ENCODE measurements around the gene TEC.
"Not testable (repeated sequence)": the region's sequence is repeated elsewhere in the genome, so short reads cannot be mapped to it uniquely, and the experiment has no call there.

Gene TEC

DNA sequence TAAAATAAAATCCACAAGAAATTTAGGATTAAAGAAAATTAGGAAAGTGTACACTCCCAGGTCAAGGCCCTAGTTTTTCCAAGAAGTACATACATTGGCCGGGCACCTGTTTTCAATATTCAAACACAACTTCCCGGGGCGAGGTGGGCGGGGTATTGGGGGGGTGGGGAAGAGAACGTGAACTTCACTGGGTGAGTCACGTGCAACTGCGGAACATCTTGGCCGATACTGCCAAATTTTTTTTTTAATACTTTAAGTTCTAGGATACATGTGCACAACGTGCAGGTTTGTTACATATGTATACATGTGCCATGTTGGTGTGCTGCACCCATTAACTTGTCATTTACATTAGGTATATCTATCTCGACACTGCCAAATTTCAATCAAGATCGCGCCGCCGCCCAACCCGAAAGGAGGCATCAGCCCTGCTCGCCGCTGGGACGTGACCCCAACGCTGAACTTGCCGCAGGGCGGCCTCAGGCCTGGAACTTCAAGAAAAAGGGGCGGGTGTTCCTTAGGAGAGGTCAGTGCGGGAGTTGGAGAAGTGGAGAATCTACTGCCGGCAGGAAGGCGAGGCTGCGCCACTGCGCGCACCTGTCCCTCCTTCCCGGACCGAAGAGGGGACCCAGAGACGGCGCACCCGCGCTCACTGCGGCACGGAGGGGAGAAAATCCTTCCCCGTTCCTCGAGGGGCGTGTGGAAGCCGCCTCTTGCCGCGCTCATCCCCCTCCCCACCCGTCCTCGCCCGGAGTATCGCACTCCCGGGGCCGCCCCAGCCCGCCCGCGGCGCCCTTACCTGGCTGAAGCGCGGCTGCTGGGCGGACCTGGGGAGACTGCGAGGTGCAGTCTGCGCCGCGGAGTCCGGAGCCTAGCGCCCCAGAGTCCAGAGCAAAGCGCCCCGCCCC is at the start of gene TEC:
TEC (minus strand) TSS at position 883 of the 905 bp plus-strand sequence. CDS start 41,224 bp downstream, outside the sequence.
- no peak for DNase-seq (ENCODE audit: low read depth)

DNA sequence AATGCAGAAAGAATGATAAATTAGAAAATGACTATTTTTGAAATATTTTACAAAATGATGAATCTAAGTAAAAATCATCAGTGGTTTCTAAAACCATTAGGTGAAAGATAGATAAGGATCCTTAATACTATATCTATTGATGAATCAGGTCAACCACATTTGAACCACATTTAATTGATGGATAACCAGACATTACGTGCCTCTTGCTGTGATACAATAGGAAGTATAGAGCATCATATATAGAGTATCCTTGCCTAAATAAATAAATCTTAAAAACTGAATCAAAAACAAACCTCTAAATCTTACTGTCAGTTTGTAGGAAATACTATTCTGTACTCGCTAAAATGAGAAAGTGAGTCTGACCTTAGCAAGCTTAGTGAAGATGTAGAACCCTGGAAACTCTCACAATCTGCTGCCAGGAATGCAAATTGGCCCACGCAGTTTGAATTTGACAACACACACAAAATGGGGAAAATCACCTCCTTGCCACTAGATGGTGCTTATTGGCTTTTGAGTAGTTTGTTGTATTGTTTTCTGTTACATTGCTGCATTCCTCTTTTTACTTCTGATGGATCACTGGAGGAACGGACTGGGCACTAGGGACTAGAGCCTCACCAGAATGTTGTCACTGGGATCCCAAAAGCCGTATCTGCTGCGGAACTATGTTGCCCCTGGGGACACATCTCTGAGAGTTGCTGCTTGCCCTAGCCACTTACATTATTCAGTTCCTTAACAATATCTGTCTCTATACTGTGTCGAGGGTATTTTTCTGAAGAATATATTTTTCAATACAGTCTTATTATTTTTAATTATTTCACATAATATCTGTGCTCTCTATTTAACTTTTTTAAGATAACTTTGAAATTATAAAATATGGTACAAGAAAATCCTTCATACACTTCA is 46.3 kb upstream of the TEC start:
- no peak for DNase-seq (ENCODE audit: low read depth)

DNA sequence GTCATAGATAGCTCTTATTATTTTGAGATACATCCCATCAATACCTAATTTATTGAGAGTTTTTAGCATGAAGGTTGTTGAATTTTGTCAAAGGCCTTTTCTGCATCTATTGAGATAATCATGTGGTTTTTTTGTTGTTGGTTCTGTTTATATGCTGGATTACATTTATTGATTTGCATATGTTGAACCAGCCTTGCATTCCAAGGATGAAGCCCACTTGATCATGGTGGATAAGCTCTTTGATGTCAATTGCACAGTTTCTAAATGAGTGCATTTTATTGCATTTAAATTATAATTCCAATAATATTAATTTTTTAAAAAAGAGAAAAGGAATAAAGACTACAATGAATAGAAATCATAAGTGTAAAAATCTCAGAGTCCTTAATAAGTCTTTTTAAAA is 45.1 kb upstream of the TEC start:
- DNase-seq (ENCODE audit: low read depth): not testable (repeated sequence)

DNA sequence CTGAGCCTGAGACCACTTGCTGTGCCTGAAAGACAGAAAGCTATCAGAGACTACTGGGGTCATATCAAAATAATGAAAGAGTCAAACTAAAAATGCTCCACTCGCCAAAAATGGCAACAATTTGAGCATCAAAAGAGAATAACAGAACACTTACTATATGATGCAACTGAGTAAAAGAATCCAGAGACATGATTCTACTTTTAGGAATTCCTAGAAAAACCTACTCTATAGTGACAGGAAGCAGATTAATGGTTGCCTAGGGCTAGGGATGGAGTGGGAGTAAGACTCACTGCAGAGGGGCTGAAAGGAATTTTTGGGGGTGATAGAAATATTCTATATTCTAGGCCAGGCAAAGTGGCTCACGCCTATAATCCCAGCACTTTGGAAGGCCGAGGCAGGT is 42.3 kb upstream of the TEC start:
- no peak for DNase-seq (ENCODE audit: low read depth)

DNA sequence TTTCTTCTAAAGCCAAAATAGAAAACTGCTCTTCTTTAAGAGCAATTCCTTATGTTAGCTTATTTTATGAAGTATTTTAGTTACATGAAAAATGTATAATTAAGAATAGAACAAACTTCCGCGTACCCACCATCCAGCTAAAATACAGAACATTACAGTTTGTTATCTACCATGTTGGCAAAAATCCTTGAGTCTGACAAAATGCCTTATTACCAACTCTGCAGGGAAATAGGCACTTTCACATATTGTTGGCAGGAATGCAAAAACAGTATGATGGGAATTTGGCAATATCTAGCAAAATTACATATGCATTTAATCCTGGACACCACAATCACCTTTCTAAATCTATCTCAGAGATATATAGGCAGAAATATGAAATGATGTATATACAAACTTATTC is 39.3 kb upstream of the TEC start:
- no peak for DNase-seq (ENCODE audit: low read depth)

DNA sequence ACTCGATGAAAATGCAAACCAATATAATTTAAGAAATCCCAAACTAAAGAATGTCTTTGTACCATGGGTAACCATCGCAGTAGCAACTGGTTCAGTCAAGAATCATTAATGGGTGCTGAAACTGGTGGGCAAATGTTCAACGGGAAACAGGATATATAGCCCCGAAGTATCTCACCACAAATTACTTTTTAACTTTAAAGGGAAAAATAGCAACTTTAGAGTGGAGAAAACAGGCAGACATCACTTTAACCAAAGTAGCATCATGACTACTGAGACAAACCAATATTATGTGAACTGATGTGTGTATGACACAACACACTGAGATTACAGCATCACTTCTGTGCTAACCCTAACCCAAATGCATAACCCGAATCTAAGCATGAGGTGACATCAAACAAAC is 37.9 kb upstream of the TEC start:
- no peak for DNase-seq (ENCODE audit: low read depth)

DNA sequence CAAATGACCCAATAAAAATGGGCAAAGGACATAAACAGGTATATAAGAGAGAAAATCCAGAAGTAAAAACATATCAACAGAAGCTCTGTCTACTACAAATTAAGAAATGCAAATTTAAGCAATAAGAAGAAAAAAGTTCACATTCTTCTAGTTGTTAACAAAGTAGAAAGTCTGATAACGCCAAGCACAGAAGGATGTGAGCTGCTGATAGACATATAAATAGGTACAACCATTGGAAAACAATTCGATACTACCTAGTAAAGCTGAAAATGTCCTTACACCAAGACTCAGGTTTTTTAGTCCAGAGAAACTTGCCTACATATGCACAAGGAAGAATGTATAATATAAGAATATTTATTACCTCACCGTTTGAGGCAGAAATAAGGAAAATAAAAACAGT is 35.9 kb upstream of the TEC start:
- no peak for DNase-seq (ENCODE audit: low read depth)

DNA sequence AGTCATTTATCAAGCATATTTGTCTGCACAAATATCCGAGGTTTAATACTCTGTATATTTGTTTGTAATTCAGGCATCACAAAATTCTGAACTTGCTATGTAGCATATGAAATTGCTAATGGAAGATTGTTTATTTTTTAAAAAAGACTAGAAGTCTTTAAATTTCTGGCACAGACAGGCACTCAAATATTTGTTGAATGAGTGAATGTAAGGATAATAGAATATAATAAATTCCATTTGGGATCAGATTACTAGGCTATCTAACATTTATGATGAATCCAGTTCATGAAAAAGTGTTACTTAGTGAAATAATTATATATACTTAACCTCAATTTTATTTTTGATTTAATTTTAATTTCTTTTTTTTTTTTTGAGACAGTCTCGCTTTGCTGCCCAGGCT is 30.4 kb upstream of the TEC start:
- DNase-seq (ENCODE audit: low read depth): no peak

DNA sequence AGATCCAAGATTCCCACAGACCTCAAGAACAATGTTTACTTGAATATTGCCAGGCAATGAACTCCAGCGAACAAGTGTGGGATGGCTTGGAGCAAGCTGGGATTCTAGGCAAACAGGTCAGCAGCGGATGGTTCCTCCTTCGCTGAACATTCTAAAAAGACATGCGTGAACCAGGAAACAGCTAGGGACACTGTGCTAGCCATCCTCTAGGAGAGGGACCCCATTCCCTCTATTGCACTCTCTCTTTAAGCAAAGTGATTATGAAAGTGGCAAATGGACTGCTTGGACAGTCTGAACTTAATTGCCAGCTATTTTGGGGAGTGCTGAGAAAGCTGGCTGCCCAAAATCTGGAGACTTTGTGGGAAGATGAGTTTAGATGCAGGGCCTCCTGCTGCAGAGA is 29.9 kb upstream of the TEC start:
- DNase-seq (ENCODE audit: low read depth): no peak

DNA sequence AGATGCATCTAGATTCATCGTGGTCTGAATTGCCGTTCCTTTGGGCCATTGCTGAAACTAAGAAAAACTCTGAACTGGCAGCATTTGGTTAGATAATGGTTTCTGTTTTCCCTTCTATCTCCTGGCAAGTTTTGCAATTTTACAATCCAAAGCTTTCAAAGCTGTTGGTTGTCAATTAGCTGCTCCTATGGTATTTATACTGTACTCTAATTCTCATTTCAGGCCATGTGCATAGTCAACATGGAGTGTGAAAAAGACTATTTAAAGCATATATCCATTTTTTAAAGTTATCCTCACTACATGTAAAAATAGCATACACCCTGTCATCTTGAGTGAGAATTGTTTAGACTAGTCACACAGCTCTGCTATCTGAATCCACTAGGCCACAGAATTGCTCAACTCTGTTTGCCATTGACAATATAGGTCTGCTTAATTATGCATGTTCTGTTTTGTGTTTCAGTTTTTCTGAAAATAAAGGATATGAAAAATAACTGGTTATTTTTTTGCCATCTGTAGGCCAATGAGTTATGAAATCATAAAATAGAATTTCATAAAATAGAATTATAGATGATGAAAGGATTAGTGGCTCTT is 27.7 kb upstream of the TEC start:
- no peak for DNase-seq (ENCODE audit: low read depth)

DNA sequence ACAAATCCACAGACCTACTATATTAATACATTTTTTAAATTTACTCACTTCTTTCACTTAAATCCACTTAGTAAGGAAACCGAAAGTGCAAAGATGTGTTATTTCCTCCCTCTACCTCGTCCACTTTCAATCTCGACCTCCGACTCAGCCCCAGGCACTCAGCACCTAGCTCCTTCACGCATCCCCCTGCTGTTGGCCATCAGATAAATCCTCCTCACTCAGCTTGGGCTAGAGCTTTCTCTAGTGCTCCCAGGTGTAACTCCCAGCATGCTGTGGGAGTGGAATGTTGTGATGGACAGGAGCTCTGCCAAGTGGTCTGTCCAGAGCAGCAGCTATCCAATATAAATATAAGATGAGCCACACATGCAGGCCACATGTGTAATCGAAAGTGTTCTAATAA is 26.7 kb upstream of the TEC start:
- DNase-seq (ENCODE audit: low read depth): no peak

DNA sequence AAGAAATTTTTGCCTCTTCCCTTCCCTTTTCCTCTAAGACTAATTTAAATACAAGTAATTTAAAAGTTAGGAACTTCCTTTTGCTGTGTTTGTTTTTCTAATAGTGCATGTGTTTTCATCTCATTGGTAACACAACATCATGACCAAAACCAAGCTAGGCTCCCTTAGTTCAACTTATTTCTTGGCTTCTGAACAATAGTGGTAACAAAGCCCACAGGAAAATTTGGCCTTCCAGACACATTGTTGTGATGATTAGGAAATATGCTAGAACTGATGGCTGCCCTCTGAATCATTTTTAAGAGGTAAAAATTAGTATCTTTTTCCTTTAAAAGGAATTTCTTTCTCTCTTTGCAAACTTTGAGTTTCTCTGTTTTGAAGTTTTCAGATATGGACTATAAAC is 25.5 kb upstream of the TEC start:
- no peak for DNase-seq (ENCODE audit: low read depth)

DNA sequence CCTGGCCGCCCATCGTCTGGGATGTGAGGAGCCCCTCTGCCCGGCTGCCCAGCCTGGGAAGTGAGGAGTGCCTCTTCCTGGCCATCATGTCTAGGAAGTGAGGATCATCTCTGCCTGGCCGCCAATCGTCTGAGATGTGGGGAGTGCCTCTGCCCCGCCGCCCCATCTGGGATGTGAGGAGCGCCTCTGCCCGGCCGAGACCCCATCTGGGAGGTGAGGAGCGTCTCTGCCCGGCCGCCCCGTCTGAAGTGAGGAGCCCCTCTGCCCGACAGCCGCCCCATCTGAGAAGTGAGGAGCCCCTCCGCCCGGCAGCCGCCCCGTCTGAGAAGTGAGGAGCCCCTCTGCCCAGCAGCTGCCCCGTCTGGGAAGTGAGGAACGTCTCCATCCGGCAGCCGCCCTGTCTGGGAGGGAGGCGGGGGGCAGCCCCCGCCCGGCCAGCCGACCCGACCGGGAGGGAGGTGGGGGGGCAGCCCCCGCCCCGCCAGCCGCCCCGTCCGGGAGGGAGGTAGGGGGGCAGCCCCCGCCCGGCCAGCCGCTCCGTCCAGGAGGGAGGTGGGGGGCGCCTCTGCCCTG is 22.7 kb upstream of the TEC start:
- not testable (repeated sequence) for DNase-seq (ENCODE audit: low read depth)

DNA sequence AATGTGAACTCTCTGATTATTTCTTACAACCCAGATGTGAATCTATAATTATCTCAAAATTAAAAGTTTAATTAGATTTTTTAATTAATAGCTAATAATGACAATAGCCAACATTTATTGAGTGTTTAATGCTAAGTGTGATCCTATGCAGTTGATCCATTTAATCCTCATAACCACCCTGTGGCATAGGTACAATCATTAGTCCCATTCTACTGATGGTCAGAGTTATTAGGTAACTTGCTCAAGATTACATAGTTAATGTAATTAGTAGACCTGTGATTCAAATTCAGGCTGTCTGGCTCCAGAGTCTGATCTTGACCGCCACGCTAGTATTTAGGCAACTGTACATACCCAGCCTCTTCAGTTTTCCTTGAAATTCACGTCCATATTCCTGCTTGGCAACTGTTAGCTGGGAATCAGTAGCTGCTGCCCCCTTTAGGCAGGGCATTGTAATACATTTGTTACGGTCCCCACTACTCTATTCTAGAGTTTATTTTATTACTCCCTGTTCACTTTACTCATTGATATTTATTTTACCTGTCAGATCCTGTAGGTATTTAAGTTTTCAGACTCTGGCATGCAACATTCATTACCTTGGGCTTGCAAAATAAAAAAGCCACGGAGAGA is 20.6 kb upstream of the TEC start:
- DNase-seq (ENCODE audit: low read depth): no peak

DNA sequence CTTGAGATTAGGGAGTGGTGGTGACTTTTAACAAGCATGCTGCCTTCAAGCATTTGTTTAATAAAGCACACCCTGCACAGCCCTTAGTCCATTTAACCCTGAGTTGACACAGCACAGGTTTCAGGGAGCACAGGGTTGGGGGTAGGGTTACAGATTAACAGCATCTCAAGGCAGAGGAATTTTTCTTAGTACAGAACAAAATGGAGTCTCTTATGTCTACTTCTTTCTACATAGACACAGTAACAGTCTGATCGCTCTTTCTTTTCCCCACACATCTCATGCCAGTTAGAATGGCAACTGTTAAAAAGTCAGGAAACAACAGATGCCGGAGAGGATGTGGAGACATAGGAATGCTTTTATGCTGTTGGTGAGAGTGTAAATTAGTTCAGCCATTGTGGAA is 16.4 kb upstream of the TEC start:
- not testable (repeated sequence) for DNase-seq (ENCODE audit: low read depth)

DNA sequence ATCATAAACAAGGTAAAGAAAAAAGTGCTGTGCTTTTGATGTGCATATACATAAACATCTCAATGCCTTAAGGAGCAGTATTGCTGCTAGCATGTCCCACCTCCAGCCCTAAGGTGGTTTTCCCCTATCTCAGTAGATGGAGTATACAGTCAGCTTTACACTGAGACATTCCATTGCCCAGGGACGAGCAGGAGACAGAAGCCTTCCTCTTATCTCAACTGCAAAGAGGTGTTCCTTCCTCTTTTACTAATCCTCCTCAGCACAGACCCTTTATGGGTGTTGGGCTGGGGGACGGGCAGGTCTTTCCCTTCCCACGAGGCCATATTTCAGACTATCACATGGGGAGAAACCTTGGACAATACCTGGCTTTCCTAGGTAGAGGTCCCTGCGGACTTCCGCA is 16.0 kb upstream of the TEC start:
- not testable (repeated sequence) for DNase-seq (ENCODE audit: low read depth)

DNA sequence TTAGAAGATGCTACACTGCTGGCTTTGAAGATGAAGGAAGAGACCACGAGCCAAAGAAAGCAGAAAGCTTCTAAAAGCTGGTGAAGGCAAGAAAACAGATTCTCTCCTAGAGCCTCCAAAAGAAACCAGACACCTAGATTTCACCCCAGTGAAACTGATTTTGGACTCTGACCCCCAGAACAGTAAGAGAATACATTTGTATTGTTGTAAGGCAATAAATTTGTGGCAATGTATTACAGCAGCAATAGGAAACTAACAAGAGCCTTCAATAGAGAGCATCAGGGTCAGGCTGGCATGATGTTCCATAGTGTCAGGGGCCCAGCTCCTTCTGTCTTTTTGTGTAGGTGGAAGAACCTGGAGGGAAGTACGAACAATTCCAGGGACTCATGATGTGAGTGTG is 6.0 kb upstream of the TEC start:
- DNase-seq (ENCODE audit: low read depth): no peak

DNA sequence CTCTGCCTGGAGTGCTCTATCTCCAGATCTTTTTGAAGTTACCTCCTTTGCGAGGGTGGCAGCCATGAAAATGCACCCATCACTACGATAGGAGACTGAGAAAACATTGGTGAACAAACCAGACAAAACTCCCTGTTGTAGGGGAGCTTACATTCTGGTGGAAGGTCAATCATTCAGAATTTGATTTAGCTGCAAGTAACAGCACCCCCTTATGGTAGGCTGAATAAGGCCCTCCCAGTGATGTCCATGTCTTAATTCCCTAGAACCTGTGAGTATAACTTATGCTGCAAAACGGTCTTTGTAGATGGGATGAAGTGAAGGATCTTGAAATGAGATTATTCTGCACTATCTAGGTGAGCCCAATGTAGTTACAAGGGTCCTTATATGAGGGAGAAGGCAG is 5.6 kb upstream of the TEC start:
- no peak for DNase-seq (ENCODE audit: low read depth)

DNA sequence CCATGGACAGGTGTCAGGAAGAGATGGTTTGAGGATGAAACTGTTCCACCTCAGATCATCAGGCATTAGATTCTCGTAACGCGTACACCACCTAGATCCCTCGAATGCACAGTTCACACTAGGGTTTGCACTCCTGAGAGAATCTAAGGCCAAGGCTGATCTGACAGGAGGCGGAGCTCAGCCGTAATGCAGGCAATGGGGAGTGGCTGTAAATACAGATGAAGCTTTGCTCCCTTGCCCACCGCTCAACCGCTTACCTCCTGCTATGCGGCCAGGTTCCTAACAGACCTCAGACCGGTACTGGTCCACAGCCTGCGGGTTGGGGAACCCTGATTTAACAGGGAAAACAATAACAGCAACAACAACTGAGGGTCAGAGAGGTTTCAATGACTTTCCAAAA is 2.0 kb upstream of the TEC start:
- DNase-seq (ENCODE audit: low read depth): no peak

DNA sequence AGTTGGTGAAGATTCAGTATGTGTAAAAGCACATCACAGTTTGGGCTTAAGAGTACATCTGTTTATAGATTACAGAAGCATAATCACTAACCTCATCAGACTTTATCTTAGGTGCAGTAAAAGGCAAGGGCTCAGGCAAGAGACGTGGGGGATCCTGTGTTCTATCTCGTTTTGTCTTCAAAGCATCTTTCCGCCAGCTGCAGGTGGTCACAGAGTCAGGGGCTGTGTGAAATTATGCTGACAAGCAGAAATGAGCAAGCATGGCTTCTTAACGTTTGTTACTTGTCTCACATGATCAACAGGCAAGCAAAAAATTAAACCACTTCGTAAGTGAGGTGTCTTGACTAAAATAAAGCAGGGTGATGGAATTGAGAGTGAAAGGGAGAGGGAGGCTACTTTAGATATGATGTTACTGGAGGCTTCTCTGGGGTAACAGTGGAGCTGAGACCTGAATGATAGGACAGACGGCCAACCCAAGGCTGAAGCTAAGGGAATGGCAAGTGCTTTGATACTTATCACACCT is 1.4 kb upstream of the TEC start:
- no peak for DNase-seq (ENCODE audit: low read depth)

DNA sequence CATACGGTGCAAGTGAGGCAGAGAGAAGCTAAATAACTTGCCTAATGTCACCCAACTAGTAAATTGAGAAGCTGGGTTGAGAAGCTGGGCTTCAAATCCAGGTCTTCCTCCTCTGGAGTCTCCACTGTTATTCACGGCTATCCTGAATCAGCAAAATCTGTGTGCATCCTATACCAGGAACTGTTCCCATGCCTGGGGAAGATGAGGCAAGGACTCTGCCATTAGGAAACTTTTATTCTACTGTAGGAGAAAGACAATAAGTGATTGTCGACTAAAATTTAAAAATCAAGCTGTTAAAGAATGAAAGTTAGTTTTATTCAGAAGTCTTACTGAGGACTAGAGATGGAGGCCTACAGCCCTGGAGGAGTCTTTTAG is 872 bp upstream of the TEC start:
- DNase-seq (ENCODE audit: low read depth): no peak

All from T-helper 22 cell (primary cell).